CD4-positive, alpha-beta T cell (primary cell): ENCODE data around the gene CTNNA3. TPM values are rescaled to one million over a fixed set of nuclear protein-coding genes. Genes with fewer than 3 reads are reported as not detected.

ENCODE experiments used
- ATAC-seq: fragments of 200-7000 bp; cut with Tn5 transposase; one replicate; pipeline ENCODE4 v1.10.0; 2022; ENCODE audit warnings: mild to moderate bottlenecking; ENCODE audit not compliant: poor library complexity
- CTCF ChIA-PET: fragments of 350-600 bp; sonication (Branson Sonifier 250); formaldehyde crosslinking; loops from one replicate; lab custom pipeline; 2021; ENCODE audit warnings: antibody characterized with exemption, inconsistent platforms; lab: Charles Lee
- POLR2A ChIA-PET: fragments of 350-600 bp; sonication (Branson Sonifier 250); formaldehyde crosslinking; loops from one replicate; lab custom pipeline; 2021; ENCODE audit warnings: antibody characterized with exemption, inconsistent platforms; lab: Charles Lee
- DNase-seq, 14 experiments: peaks; one replicate each; pipeline ENCODE4 v3.0.0-alpha.2; 2013 to 2020; ENCODE audit warnings: mixed read lengths in 2 of 14
- H3K27ac ChIP-seq, 2 donors: one replicate each; pipeline versions ENCODE4 v1.5.1 to v1.7.0; 2013; ENCODE audit warnings: low read length in 2 of 2, low read depth in 1 of 2, mild to moderate bottlenecking in 1 of 2
- H3K27me3 ChIP-seq, 2 experiments: 1 replicate in 1 of 2; 2 replicates in 1 of 2; pipeline versions ENCODE4 v1.6.1 to v1.7.0; 2013; ENCODE audit warnings: low read length in 2 of 2, control low read depth in 1 of 2, mild to moderate bottlenecking in 1 of 2, moderate library complexity in 1 of 2; ENCODE audit not compliant: insufficient read depth in 2 of 2, control insufficient read depth in 1 of 2
- H3K36me3 ChIP-seq: one replicate; pipeline ENCODE4 v1.6.1; 2013; ENCODE audit warnings: low read length, control low read depth; ENCODE audit not compliant: insufficient read depth
- H3K4me1 ChIP-seq: one replicate; pipeline ENCODE4 v1.6.1; 2013; ENCODE audit warnings: low read length, control low read depth; ENCODE audit not compliant: insufficient read depth
- H3K4me3 ChIP-seq: one replicate; pipeline ENCODE4 v1.5.1; 2013; ENCODE audit warnings: mild to moderate bottlenecking, low read length, moderate library complexity
- H3K9me3 ChIP-seq, 2 experiments: 1 replicate in 1 of 2; 2 replicates in 1 of 2; pipeline versions ENCODE4 v1.6.1 to v1.7.0; 2013; ENCODE audit warnings: low read length in 2 of 2, mild to moderate bottlenecking in 2 of 2, control low read depth in 1 of 2, moderate library complexity in 1 of 2; ENCODE audit not compliant: control insufficient read depth in 1 of 2, insufficient read depth in 1 of 2
- H3K27ac Mint-ChIP-seq: one replicate; pipeline ENCODE4 v1.8.0; 2020; ENCODE audit warnings: mixed read lengths
- H3K27me3 Mint-ChIP-seq: one replicate; pipeline ENCODE4 v1.8.0; 2021; ENCODE audit warnings: mixed read lengths
- H3K36me3 Mint-ChIP-seq: one replicate; pipeline ENCODE4 v1.8.0; 2021; ENCODE audit warnings: low read depth, mixed read lengths
- H3K4me1 Mint-ChIP-seq: one replicate; pipeline ENCODE4 v1.8.0; 2021; ENCODE audit warnings: low read depth, mixed read lengths
- H3K4me3 Mint-ChIP-seq: one replicate; pipeline ENCODE4 v1.8.0; 2020; ENCODE audit warnings: mild to moderate bottlenecking, mixed read lengths
- H3K9me3 Mint-ChIP-seq: one replicate; pipeline ENCODE4 v1.8.0; 2020; ENCODE audit warnings: mixed read lengths
- intact Hi-C, 2 experiments: fragments of 100-400 bp; cut with DNase I in 1 of 2; cut with micrococcal nuclease in 1 of 2; formaldehyde crosslinking; loops; one replicate each; pipeline versions ENCODE4 v1.15.1 to v1.9.0; 2023 to 2025; cut with DNase I, micrococcal nuclease
- total RNA-seq, 174 experiments: library from RNA in 2 of 174; stranded (reverse) in 2 of 174; gene quantifications; one replicate each; pipeline ENCODE4 v1.2.3 and lab custom pipeline; 2021 to 2026
- TF ChIP-seq, protein P1 (sequence below): fragments of 200-600 bp; IDR thresholded peaks from one replicate; pipeline ENCODE4 v1.8.0; 2022; ENCODE audit warnings: antibody characterized with exemption, mild to moderate bottlenecking

Gene CTNNA3
- total RNA-seq, 2 experiments from 2014 or later: 0.80 TPM; not detected in 1

DNA sequence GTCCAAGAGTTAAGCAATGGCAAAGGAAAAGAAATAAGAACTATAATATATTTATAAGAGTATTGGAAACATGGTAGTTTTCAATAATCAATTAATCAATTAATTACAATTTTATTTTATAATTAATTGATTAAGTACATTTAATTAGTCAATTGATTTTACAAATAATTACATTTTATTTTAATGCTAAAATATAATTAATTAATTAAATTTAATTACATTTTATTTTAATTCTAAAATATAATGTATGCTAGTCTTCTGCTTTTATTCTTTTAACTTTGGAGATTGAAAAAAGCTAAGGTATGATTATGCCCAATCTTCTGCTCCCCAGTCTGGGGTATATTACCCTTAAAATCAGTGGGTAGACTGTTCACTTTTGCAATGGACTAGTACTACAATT is 1456.9 kb downstream of the CTNNA3 start:
- Histone ChIP-seq H3K9me3 (no peaks in the 10 kb centered on the region), H3K36me3 (no peaks in the 10 kb centered on the region), H3K4me3 (no peak overlapping the region), H3K27me3 (no peaks in the 10 kb centered on the region), H3K27ac (no peak overlapping the region), H3K4me1 (no peaks in the 10 kb centered on the region)
- Mint-ChIP-seq H3K27ac (no peak overlapping the region), H3K9me3 (no peaks in the 10 kb centered on the region), H3K27me3 (no peaks in the 10 kb centered on the region), H3K4me1 (no peaks in the 10 kb centered on the region), H3K36me3 (no peaks in the 10 kb centered on the region), H3K4me3 (no peak overlapping the region)
- TF ChIP-seq, protein P1, sequence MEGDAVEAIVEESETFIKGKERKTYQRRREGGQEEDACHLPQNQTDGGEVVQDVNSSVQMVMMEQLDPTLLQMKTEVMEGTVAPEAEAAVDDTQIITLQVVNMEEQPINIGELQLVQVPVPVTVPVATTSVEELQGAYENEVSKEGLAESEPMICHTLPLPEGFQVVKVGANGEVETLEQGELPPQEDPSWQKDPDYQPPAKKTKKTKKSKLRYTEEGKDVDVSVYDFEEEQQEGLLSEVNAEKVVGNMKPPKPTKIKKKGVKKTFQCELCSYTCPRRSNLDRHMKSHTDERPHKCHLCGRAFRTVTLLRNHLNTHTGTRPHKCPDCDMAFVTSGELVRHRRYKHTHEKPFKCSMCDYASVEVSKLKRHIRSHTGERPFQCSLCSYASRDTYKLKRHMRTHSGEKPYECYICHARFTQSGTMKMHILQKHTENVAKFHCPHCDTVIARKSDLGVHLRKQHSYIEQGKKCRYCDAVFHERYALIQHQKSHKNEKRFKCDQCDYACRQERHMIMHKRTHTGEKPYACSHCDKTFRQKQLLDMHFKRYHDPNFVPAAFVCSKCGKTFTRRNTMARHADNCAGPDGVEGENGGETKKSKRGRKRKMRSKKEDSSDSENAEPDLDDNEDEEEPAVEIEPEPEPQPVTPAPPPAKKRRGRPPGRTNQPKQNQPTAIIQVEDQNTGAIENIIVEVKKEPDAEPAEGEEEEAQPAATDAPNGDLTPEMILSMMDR: no peak
- intact Hi-C loops: no loop called here
- ChIA-PET CTCF (no interaction called here), POLR2A (no interaction called here)
- ATAC-seq (no peak), DNase-seq (no peak)

GRCh38 chr10:66238343-66238742 is 1457.7 kb downstream of the CTNNA3 start:
- no peak overlapping the region for H3K27ac ChIP-seq
- H3K4me1 ChIP-seq: no peaks in the 10 kb centered on the region
- H3K4me3 ChIP-seq: no peak overlapping the region
- no peak for DNase-seq
- no peaks in the 10 kb centered on the region for H3K4me1 Mint-ChIP-seq
- ChIA-PET POLR2A (no interaction called here), CTCF (no interaction called here)
- no peak overlapping the region for H3K4me3 Mint-ChIP-seq
- no peaks in the 10 kb centered on the region for H3K27me3 Mint-ChIP-seq
- no peaks in the 10 kb centered on the region for H3K27me3 ChIP-seq
- H3K27ac Mint-ChIP-seq: no peak overlapping the region
- H3K9me3 Mint-ChIP-seq: peaks cover 2% of the 10 kb centered on the region
- TF ChIP-seq, protein P1: no peak
- ATAC-seq: no peak
- intact Hi-C loops: no loop called here
- no peaks in the 10 kb centered on the region for H3K9me3 ChIP-seq
- no peaks in the 10 kb centered on the region for H3K36me3 Mint-ChIP-seq
- H3K36me3 ChIP-seq: no peaks in the 10 kb centered on the region

DNA sequence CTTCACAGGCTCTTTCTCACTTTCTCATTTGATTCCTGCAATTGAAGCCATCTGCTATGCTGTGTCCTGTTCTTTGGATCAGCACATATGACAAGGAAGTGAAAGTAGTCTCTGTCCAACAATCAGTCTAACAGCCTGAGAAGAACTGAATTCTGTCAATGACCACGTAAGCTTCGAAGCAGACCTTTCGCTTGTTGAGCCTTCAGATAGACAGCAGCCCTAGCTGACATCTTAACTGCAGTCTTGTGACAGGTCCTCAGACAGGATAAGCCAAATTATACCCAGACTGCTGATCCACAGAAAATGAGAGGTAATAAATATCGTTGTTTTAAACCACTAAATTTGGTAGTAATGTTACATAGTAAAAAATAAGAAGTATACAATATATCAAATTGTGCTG is 1461.1 kb downstream of the CTNNA3 start:
- H3K4me1 Mint-ChIP-seq: no peaks in the 10 kb centered on the region
- H3K4me3 Mint-ChIP-seq: no peak overlapping the region
- intact Hi-C loops: no loop called here
- DNase-seq (no peak), ATAC-seq (no peak)
- Histone ChIP-seq H3K4me3 (no peak overlapping the region), H3K36me3 (no peaks in the 10 kb centered on the region), H3K4me1 (no peaks in the 10 kb centered on the region), H3K9me3 (peaks cover 5 to 6% of the 10 kb centered on the region in 2 experiments), H3K27me3 (no peaks in the 10 kb centered on the region), H3K27ac (no peak overlapping the region)
- POLR2A ChIA-PET: no interaction called here
- no peaks in the 10 kb centered on the region for H3K27me3 Mint-ChIP-seq
- CTCF ChIA-PET: no interaction called here
- peaks cover 2% of the 10 kb centered on the region for H3K9me3 Mint-ChIP-seq
- no peak overlapping the region for H3K27ac Mint-ChIP-seq
- no peaks in the 10 kb centered on the region for H3K36me3 Mint-ChIP-seq
- TF ChIP-seq, protein P1: no peak
